Measurements from ENCODE around the gene DENND1A. TPM values are rescaled to one million over a fixed set of nuclear protein-coding genes. Genes with fewer than 3 reads are reported as not detected.

Gene DENND1A
- total RNA-seq, 1 donor from 2014 or later, result 12.7 TPM

DNA sequence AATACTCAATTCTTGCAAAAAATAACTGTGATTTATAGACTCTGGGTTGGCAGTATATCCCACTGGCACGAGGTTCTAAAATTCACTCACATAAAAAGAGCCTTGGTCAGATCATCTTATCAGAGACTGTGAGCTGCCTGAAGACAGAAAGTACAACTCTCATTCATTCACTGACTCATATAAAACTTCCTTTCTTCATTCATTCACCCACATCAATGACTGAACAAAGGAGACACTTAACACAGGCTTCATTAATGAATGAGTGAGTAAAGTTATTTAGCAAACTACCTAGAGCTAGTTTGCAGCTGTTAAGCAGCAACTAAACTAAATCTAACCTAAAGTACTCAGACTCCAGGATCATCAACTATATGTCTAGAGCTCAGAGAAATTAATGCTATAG lies 214.7 kb downstream of the DENND1A start:
- TF ChIP-seq, protein P1, sequence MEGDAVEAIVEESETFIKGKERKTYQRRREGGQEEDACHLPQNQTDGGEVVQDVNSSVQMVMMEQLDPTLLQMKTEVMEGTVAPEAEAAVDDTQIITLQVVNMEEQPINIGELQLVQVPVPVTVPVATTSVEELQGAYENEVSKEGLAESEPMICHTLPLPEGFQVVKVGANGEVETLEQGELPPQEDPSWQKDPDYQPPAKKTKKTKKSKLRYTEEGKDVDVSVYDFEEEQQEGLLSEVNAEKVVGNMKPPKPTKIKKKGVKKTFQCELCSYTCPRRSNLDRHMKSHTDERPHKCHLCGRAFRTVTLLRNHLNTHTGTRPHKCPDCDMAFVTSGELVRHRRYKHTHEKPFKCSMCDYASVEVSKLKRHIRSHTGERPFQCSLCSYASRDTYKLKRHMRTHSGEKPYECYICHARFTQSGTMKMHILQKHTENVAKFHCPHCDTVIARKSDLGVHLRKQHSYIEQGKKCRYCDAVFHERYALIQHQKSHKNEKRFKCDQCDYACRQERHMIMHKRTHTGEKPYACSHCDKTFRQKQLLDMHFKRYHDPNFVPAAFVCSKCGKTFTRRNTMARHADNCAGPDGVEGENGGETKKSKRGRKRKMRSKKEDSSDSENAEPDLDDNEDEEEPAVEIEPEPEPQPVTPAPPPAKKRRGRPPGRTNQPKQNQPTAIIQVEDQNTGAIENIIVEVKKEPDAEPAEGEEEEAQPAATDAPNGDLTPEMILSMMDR (IDR thresholded peaks at IDR 0.05; ENCODE audit: insufficient read depth, low read depth, low read length), result no peak
- TF ChIP-seq EZH2 (IDR thresholded peaks at IDR 0.05; ENCODE audit: insufficient read depth, low read length), result no peak
- H3K9ac ChIP-seq (ENCODE audit: low read length), result no peak overlapping the region
- no peaks in the 10 kb centered on the region for H3K4me1 ChIP-seq (ENCODE audit: insufficient read depth, low read length)
- H3K4me2 ChIP-seq (ENCODE audit: low read length), result no peak overlapping the region
- Mint-ChIP-seq H3K27ac (ENCODE audit: unreplicated experiment) (no peak overlapping the region), H3K9me3 (ENCODE audit: unreplicated experiment) (peaks cover 1% of the 10 kb centered on the region), H3K4me3 (ENCODE audit: unreplicated experiment) (no peak overlapping the region), H3K27me3 (ENCODE audit: low read depth, unreplicated experiment) (no peaks in the 10 kb centered on the region), H3K36me3 (ENCODE audit: low read depth, unreplicated experiment) (no peaks in the 10 kb centered on the region), H3K4me1 (ENCODE audit: low read depth, unreplicated experiment) (peaks cover 3% of the 10 kb centered on the region)
- H3K4me3 ChIP-seq (ENCODE audit: insufficient read depth, low read depth, low read length), result no peak overlapping the region
- H4K20me1 ChIP-seq (ENCODE audit: insufficient read depth, low read length), result no peaks in the 10 kb centered on the region
- H3K9me3 ChIP-seq (ENCODE audit: insufficient read depth, low read depth, low read length), result no peaks in the 10 kb centered on the region
- H3K27me3 ChIP-seq (ENCODE audit: insufficient read depth, low read length), result no peaks in the 10 kb centered on the region
- no peaks in the 10 kb centered on the region for H3K79me2 ChIP-seq (ENCODE audit: insufficient read depth, low read length)
- no peak for FAIRE-seq
- no peaks in the 10 kb centered on the region for H3K36me3 ChIP-seq (ENCODE audit: insufficient read depth, low read length)
- DNase-seq (ENCODE audit: low read depth), result no peak
- no peak overlapping the region for H2AFZ ChIP-seq (ENCODE audit: low read depth, low read length)
- H3K27ac ChIP-seq (ENCODE audit: low read depth, low read length), result no peak overlapping the region

DNA sequence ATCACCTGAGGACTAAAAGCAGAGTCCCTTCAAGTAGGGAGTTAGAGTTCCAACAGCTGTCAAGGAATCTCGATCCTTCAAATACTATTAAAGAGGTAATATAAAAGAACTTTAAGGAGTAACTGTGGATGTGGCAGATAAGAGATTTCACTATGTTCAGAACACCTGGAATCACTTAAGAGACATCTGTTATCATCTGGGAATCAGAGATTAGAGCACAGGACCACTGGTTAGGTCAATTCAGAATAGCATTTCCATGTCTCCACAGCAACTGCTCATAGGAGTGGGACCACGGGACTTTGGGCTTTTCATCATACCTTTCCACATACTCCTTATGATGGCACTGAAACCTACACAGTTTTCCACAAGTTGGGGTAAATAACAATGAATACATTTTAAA lies 216.6 kb downstream of the DENND1A start:
- Histone ChIP-seq H3K4me2 (ENCODE audit: low read length) (no peak overlapping the region), H3K27me3 (ENCODE audit: insufficient read depth, low read length) (no peaks in the 10 kb centered on the region), H2AFZ (ENCODE audit: low read depth, low read length) (no peak overlapping the region), H3K27ac (ENCODE audit: low read depth, low read length) (no peak overlapping the region), H4K20me1 (ENCODE audit: insufficient read depth, low read length) (no peaks in the 10 kb centered on the region), H3K9ac (ENCODE audit: low read length) (no peak overlapping the region), H3K4me3 (ENCODE audit: insufficient read depth, low read depth, low read length) (no peak overlapping the region), H3K4me1 (ENCODE audit: insufficient read depth, low read length) (peaks cover 3% of the 10 kb centered on the region), H3K79me2 (ENCODE audit: insufficient read depth, low read length) (no peaks in the 10 kb centered on the region), H3K9me3 (ENCODE audit: insufficient read depth, low read depth, low read length) (no peaks in the 10 kb centered on the region), H3K36me3 (ENCODE audit: insufficient read depth, low read length) (no peaks in the 10 kb centered on the region)
- Mint-ChIP-seq H3K4me1 (ENCODE audit: low read depth, unreplicated experiment) (peaks cover 7% of the 10 kb centered on the region), H3K27ac (ENCODE audit: unreplicated experiment) (no peak overlapping the region), H3K9me3 (ENCODE audit: unreplicated experiment) (no peaks in the 10 kb centered on the region), H3K36me3 (ENCODE audit: low read depth, unreplicated experiment) (no peaks in the 10 kb centered on the region), H3K4me3 (ENCODE audit: unreplicated experiment) (no peak overlapping the region), H3K27me3 (ENCODE audit: low read depth, unreplicated experiment) (no peaks in the 10 kb centered on the region)
- TF ChIP-seq, protein P1 (IDR thresholded peaks at IDR 0.05; ENCODE audit: insufficient read depth, low read depth, low read length), result no peak
- TF ChIP-seq EZH2 (IDR thresholded peaks at IDR 0.05; ENCODE audit: insufficient read depth, low read length), result no peak
- DNase-seq (ENCODE audit: low read depth) (no peak), FAIRE-seq (no peak)

DNA sequence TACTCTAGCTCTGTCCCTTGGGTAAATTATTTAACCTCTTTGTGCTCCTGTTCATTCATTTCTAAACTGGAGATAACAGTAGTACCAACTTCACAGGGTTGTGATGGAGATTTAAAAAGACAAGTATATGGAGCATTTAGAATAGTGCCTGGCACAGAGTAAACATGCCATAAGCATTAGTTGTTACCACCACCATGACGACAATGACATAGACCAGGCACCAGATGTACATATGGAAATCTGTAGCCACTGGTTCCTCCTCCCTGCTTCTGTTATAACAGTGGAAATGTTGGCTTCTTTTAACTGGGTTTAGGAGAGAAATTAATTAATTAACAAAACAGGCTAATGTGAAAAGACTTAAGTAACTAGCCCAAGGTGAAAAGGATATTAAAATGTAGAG lies 217.5 kb downstream of the DENND1A start:
- Histone ChIP-seq H3K4me1 (ENCODE audit: insufficient read depth, low read length) (peaks cover 3% of the 10 kb centered on the region), H3K4me2 (ENCODE audit: low read length) (no peak overlapping the region), H3K4me3 (ENCODE audit: insufficient read depth, low read depth, low read length) (no peak overlapping the region), H3K27me3 (ENCODE audit: insufficient read depth, low read length) (no peaks in the 10 kb centered on the region), H3K79me2 (ENCODE audit: insufficient read depth, low read length) (no peaks in the 10 kb centered on the region), H3K9me3 (ENCODE audit: insufficient read depth, low read depth, low read length) (no peaks in the 10 kb centered on the region), H2AFZ (ENCODE audit: low read depth, low read length) (no peak overlapping the region), H3K9ac (ENCODE audit: low read length) (no peak overlapping the region), H3K27ac (ENCODE audit: low read depth, low read length) (no peak overlapping the region), H4K20me1 (ENCODE audit: insufficient read depth, low read length) (no peaks in the 10 kb centered on the region), H3K36me3 (ENCODE audit: insufficient read depth, low read length) (no peaks in the 10 kb centered on the region)
- H3K9me3 Mint-ChIP-seq (ENCODE audit: unreplicated experiment), result no peaks in the 10 kb centered on the region
- H3K4me1 Mint-ChIP-seq (ENCODE audit: low read depth, unreplicated experiment), result peaks cover 7% of the 10 kb centered on the region
- DNase-seq (ENCODE audit: low read depth) (no peak), FAIRE-seq (no peak)
- no peak overlapping the region for H3K27ac Mint-ChIP-seq (ENCODE audit: unreplicated experiment)
- H3K4me3 Mint-ChIP-seq (ENCODE audit: unreplicated experiment), result no peak overlapping the region
- H3K36me3 Mint-ChIP-seq (ENCODE audit: low read depth, unreplicated experiment), result no peaks in the 10 kb centered on the region
- no peaks in the 10 kb centered on the region for H3K27me3 Mint-ChIP-seq (ENCODE audit: low read depth, unreplicated experiment)
- TF ChIP-seq, protein P1 (IDR thresholded peaks at IDR 0.05; ENCODE audit: insufficient read depth, low read depth, low read length), result no peak
- no peak for TF ChIP-seq EZH2 (IDR thresholded peaks at IDR 0.05; ENCODE audit: insufficient read depth, low read length)

Measured in astrocyte (in vitro differentiated cells and primary cell).